Fibroblast of lung (primary cell): Measurements from ENCODE around the gene ZDHHC16.

Experiments
- CTCF ChIP-seq, 2 donors: IDR thresholded peaks in 1 of 2; conservative IDR thresholded peaks in 1 of 2; 1 replicate in 1 of 2; 2 replicates in 1 of 2; pipeline ENCODE4 v1.5.1; 2011 to 2012; ENCODE audit warnings: low read length in 2 of 2, control low read depth in 1 of 2, inconsistent platforms in 1 of 2, low read depth in 1 of 2, mild to moderate bottlenecking in 1 of 2
- EZH2 ChIP-seq: IDR thresholded peaks from 2 replicates; pipeline ENCODE4 v1.5.1; 2012; ENCODE audit warnings: low read length, control low read depth, mild to moderate bottlenecking; ENCODE audit errors: missing control alignments

DNA sequence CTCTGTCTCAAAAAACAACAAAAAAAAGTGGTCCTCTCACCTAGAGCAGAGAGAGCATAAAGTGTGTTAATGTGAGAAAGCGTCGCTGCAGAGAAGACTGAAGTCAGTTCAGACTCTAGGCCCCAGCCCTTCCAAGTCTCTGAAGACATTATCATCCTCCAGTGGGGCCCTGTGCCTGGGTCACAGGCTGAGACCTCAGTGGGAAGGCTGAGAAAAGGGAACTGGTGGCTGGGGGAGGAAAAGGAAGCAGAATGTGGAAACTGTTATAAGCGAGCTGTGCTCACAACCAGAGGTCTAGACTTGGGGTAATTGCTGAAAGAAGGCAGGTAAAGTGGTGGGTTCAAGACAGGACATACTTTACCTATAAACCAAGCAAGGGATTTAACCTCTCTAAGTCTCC, 39.9 kb upstream of the ZDHHC16 start:
- no peak for TF ChIP-seq CTCF (conservative IDR thresholded peaks at IDR 0.05 in 1 of 2, IDR thresholded peaks at IDR 0.05 in 1 of 2; ENCODE audit: low read depth in 1 of 2, low read length in 2 of 2)
- no peak for TF ChIP-seq EZH2
